DOHH2 (cell line): ENCODE data around the gene RASA3.

Experiments
- H3F3A ChIP-seq: fragments of 200-600 bp; sonication (generic), shearing (Covaris generic); 2 replicates; pipeline ENCODE4 v1.6.0; 2016; ENCODE audit warnings: antibody characterized with exemption, mild to moderate bottlenecking; ENCODE audit not compliant: control insufficient read depth, insufficient read depth
- H3K27ac ChIP-seq: fragments of 200-600 bp; sonication (generic); 2 replicates; pipeline ENCODE4 v1.5.1; 2014; ENCODE audit warnings: low read depth, mild to moderate bottlenecking, low read length, moderate library complexity
- H3K27me3 ChIP-seq: fragments of 200-600 bp; sonication (generic); 2 replicates; pipeline ENCODE4 v1.6.1; 2014; ENCODE audit warnings: mild to moderate bottlenecking, low read length, mixed read lengths; ENCODE audit not compliant: control insufficient read depth
- H3K36me3 ChIP-seq: fragments of 200-600 bp; sonication (generic); 2 replicates; pipeline ENCODE4 v1.6.1; 2014; ENCODE audit warnings: mild to moderate bottlenecking, low read length, moderate library complexity, mixed read lengths; ENCODE audit not compliant: control insufficient read depth
- H3K4me1 ChIP-seq: fragments of 200-600 bp; sonication (generic); 2 replicates; pipeline ENCODE4 v1.6.1; 2014; ENCODE audit warnings: mild to moderate bottlenecking, low read length, mixed read lengths; ENCODE audit not compliant: control insufficient read depth
- H3K4me2 ChIP-seq: fragments of 200-600 bp; sonication (generic); 2 replicates; pipeline ENCODE4 v1.6.0; 2014; ENCODE audit warnings: mild to moderate bottlenecking, low read length, moderate library complexity
- H3K4me3 ChIP-seq: fragments of 200-600 bp; sonication (generic); 2 replicates; pipeline ENCODE4 v1.5.1; 2014; ENCODE audit warnings: mild to moderate bottlenecking, low read length, mixed read lengths
- H3K79me2 ChIP-seq: fragments of 200-600 bp; sonication (generic); 2 replicates; pipeline ENCODE4 v1.6.1; 2014; ENCODE audit warnings: mild to moderate bottlenecking, low read length, mixed read lengths; ENCODE audit not compliant: control insufficient read depth
- H3K9me2 ChIP-seq: fragments of 200-600 bp; sonication (generic); replicated peaks from 2 replicates; pipeline ENCODE4 v1.6.1; 2014; ENCODE audit warnings: mild to moderate bottlenecking, low read length, mixed read lengths; ENCODE audit not compliant: control insufficient read depth
- H3K9me3 ChIP-seq: fragments of 200-600 bp; sonication (generic); 2 replicates; pipeline ENCODE4 v1.6.1; 2014; ENCODE audit warnings: antibody characterized with exemption, low read length, mixed read lengths; ENCODE audit not compliant: control insufficient read depth, insufficient read depth
- H4K20me1 ChIP-seq: fragments of 200-600 bp; sonication (generic); 2 replicates; pipeline ENCODE4 v1.6.0; 2014; ENCODE audit warnings: low read depth, mild to moderate bottlenecking, antibody characterized with exemption, low read length, moderate library complexity; ENCODE audit not compliant: control insufficient read depth, insufficient read depth
- CTCF ChIP-seq: fragments of 200-600 bp; sonication (generic); IDR thresholded peaks from one replicate; pipeline ENCODE4 v1.5.1; 2014; ENCODE audit warnings: antibody characterized with exemption, mild to moderate bottlenecking, low read depth, low read length; ENCODE audit not compliant: poor library complexity, severe bottlenecking
- EZH2phosphoT487 ChIP-seq: fragments of 200-600 bp; sonication (generic); IDR thresholded peaks from 2 replicates; pipeline ENCODE4 v1.6.1; 2017; ENCODE audit warnings: borderline replicate concordance, mild to moderate bottlenecking, antibody characterized with exemption, low read length, moderate library complexity, mixed read lengths

RASA3 gene

GRCh38 chr13:113969311-113969972, 163.0 kb downstream of the RASA3 start:
- no peak overlapping the region for H3K4me3 ChIP-seq
- H3K79me2 ChIP-seq = no peaks in the 10 kb centered on the region
- no peaks in the 10 kb centered on the region for H3K36me3 ChIP-seq
- no peaks in the 10 kb centered on the region for H3K27me3 ChIP-seq
- no peaks in the 10 kb centered on the region for H3K4me1 ChIP-seq
- H3F3A ChIP-seq = no peaks in the 10 kb centered on the region
- H3K9me3 ChIP-seq = no peaks in the 10 kb centered on the region
- H3K4me2 ChIP-seq = no peak overlapping the region
- H4K20me1 ChIP-seq = no peaks in the 10 kb centered on the region
- H3K9me2 ChIP-seq = no peaks in the 10 kb centered on the region
- H3K27ac ChIP-seq = no peak overlapping the region
- no peak for TF ChIP-seq CTCF
- TF ChIP-seq EZH2phosphoT487 = no peak

DNA sequence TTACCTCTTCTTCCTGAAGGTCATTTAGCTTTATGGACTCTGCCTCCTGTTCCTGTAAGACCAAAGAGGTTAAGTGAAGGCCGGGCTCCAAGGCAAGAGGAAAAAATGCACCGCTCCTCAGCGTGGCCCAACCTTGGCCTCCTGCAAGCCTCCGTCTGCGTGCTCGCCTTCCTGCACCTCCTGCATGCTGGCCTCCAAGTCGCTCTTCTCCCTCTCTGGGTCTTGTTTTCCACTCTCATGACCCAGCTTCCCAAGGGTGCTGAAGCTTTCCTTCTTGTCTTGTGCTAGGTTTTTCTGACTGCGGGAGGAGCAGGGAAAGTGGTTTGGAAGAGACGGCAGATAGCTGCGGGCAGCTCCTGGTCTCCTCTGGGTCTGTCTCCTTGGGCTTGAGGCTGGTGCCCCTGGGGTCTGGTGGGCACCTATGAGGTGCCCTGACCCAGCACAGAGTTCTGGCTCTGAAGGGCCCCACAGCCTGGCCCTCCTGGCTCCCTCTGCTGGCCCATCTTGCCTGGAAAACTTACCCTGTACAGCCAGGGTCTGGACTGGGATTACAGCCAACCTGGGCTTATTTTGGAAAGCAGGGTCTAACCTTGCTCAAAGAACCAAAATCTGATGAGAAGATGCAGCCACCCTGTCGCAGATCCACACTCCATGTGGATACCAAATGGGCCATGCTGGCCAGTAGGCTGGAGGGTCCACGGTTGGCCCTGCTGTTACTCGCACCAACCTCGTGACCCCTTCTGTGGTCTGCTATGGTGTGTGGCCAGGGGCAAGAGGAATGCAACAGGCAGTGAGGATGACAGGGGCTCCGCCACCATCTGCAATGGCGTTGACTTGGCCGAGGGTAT, 163.7 kb downstream of the RASA3 start:
- Histone ChIP-seq H3K79me2 (no peaks in the 10 kb centered on the region), H3F3A (no peaks in the 10 kb centered on the region), H4K20me1 (no peaks in the 10 kb centered on the region), H3K36me3 (no peaks in the 10 kb centered on the region), H3K9me2 (no peaks in the 10 kb centered on the region), H3K4me2 (no peak overlapping the region), H3K27me3 (no peaks in the 10 kb centered on the region), H3K27ac (no peak overlapping the region), H3K4me3 (no peak overlapping the region), H3K9me3 (no peaks in the 10 kb centered on the region), H3K4me1 (no peaks in the 10 kb centered on the region)
- TF ChIP-seq CTCF (no peak), EZH2phosphoT487 (no peak)

DNA sequence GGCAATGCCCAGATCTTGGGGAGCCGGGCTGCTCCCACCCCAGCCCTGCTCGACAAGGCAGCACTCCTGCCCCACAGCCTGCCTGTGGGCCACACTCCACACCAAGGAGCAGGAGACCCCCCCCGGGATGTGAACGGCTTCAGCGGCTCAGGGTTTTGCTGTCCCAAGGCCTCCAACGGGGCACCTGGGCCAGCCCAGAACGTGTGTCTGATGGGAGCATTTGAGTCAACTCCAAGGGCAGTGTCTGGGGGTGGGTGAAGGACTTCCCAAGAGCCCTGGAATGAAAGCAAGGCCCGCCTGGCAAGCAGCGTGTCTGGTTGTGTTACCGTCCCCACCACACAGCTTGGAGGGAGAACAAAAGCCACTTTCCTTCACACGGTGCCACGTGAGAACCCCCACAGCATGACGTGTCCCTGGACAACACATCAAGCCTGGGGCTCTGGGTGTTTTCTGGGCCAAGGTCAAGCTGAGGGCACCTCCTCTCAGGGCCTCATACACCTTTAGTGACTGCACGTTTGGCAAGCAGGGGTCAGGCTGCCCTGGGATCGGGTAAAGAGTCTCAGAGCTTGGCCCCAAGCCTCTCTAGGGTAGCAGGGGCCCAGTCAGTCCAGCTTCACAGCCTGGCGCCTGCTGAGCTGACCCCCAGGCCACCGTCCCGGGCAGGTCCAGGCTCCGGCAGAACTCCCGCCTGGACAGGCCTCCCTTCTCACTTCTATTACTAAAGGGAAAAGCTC, 164.5 kb downstream of the RASA3 start:
- H4K20me1 ChIP-seq = no peaks in the 10 kb centered on the region
- H3K9me2 ChIP-seq = no peaks in the 10 kb centered on the region
- TF ChIP-seq CTCF (no peak), EZH2phosphoT487 (no peak)

More for the DNA sequence above, 164.5 kb downstream of the RASA3 start:
- no peak overlapping the region for H3K4me3 ChIP-seq
- H3K27me3 ChIP-seq = no peaks in the 10 kb centered on the region
- no peak overlapping the region for H3K27ac ChIP-seq
- no peaks in the 10 kb centered on the region for H3F3A ChIP-seq
- H3K79me2 ChIP-seq = no peaks in the 10 kb centered on the region
- peaks cover under 1% of the 10 kb centered on the region; the same call in 1 of the 2 replicates for H3K9me3 ChIP-seq
- no peak overlapping the region for H3K4me2 ChIP-seq
- H3K36me3 ChIP-seq = no peaks in the 10 kb centered on the region
- H3K4me1 ChIP-seq = no peaks in the 10 kb centered on the region
